Panc1 (cell line): ENCODE measurements around the gene SEPTIN5. TPM values are rescaled to one million over a fixed set of nuclear protein-coding genes. Genes with fewer than 3 reads are reported as not detected.

Experiments used
- ATAC-seq: fragments of 200-7000 bp; cut with Tn5 transposase; 2 replicates; pipeline ENCODE4 v1.9.1; 2020; ENCODE audit warnings: mild to moderate bottlenecking, moderate library complexity
- BruUV-seq: library from RNA; stranded (reverse); fragments of 400-500 nt; replicated peaks from 2 replicates; lab custom pipeline; 2021; lab: Mats Ljungman, UMichigan
- CTCF ChIA-PET: fragments of 300-600 bp; sonication (Branson Sonifier 250); formaldehyde crosslinking; loops from one replicate; lab custom pipeline; 2022; ENCODE audit warnings: antibody characterized with exemption; lab: Charles Lee
- POLR2A ChIA-PET: fragments of 300-600 bp; sonication (Branson Sonifier 250); formaldehyde crosslinking; loops from one replicate; lab custom pipeline; 2022; ENCODE audit warnings: antibody characterized with exemption; lab: Charles Lee
- DNase-seq: peaks from one replicate; pipeline ENCODE4 v3.0.0-alpha.2; 2010; ENCODE audit warnings: low read depth, low spot score
- H3K27ac ChIP-seq: 2 replicates; pipeline ENCODE4 v1.5.1; 2011; ENCODE audit warnings: mild to moderate bottlenecking, low read length, inconsistent platforms
- H3K27me3 ChIP-seq: fragments of 200-500 bp; sonication (Bioruptor generic); 2 replicates; pipeline ENCODE4 v1.6.0; 2014; ENCODE audit warnings: low read length, inconsistent platforms; ENCODE audit not compliant: control insufficient read depth, insufficient read depth
- H3K36me3 ChIP-seq: fragments of 200-500 bp; sonication (Bioruptor generic); 2 replicates; pipeline ENCODE4 v1.5.1; 2014; ENCODE audit warnings: inconsistent platforms, mild to moderate bottlenecking, low read length, moderate library complexity; ENCODE audit not compliant: control insufficient read depth, insufficient read depth
- H3K4me1 ChIP-seq: 2 replicates; pipeline ENCODE4 v1.5.1; 2011; ENCODE audit warnings: inconsistent platforms, mild to moderate bottlenecking, low read length, moderate library complexity; ENCODE audit not compliant: control insufficient read depth, insufficient read depth
- H3K4me3 ChIP-seq, 2 experiments: 2 replicates each; pipeline ENCODE4 v1.5.1; 2011 to 2012; ENCODE audit warnings: low read depth in 2 of 2, low read length in 2 of 2, mild to moderate bottlenecking in 2 of 2, inconsistent platforms in 1 of 2, moderate library complexity in 1 of 2
- H3K9me3 ChIP-seq: fragments of 200-500 bp; sonication (Bioruptor generic); 2 replicates; pipeline ENCODE4 v1.5.1; 2014; ENCODE audit warnings: low read depth, mild to moderate bottlenecking, inconsistent platforms, low read length, moderate library complexity; ENCODE audit not compliant: control insufficient read depth, insufficient read depth
- CTCF ChIP-seq: fragments of 450-650 bp; IDR thresholded peaks from 2 replicates; pipeline ENCODE4 v1.5.1; 2017; ENCODE audit warnings: mild to moderate bottlenecking
- POLR2AphosphoS5 ChIP-seq: IDR thresholded peaks from 2 replicates; pipeline ENCODE4 v1.6.1; 2012; ENCODE audit warnings: mild to moderate bottlenecking, low read depth, low read length, moderate library complexity
- REST ChIP-seq, 2 experiments: IDR thresholded peaks; 2 replicates each; pipeline ENCODE4 v1.6.1; 2011 to 2012; ENCODE audit warnings: low read depth in 2 of 2, control low read depth in 1 of 2, low read length in 1 of 2, mild to moderate bottlenecking in 1 of 2, moderate library complexity in 1 of 2; ENCODE audit not compliant: insufficient read depth in 1 of 2
- SIN3A ChIP-seq: IDR thresholded peaks from 2 replicates; pipeline ENCODE4 v1.6.1; 2012; ENCODE audit warnings: low read depth, mild to moderate bottlenecking, low read length, moderate library complexity, borderline replicate concordance; ENCODE audit not compliant: insufficient read depth
- TCF7L2 ChIP-seq: IDR thresholded peaks from 2 replicates; pipeline ENCODE4 v1.6.1; 2011; ENCODE audit warnings: mild to moderate bottlenecking, low read depth, low read length, inconsistent platforms
- in situ Hi-C: cut with HindIII; loops from 2 replicates; pipeline ENCODE4 v1.10.0; 2016; ENCODE audit warnings: low sequenced_read_pairs, low pct_unique_long_range_greater_than_20kb
- intact Hi-C: fragments of 100-400 bp; cut with micrococcal nuclease; formaldehyde crosslinking; loops from one replicate; pipeline ENCODE4 v1.10.0; 2022; ENCODE audit not compliant: unreplicated experiment
- total RNA-seq: library from RNA; stranded (reverse); gene quantifications from one replicate; pipeline ENCODE4 v1.2.1, GENCODE V29; 2021; ENCODE audit not compliant: unreplicated experiment

The SEPTIN5 gene
- total RNA-seq, 1 experiment from 2014 or later, result 17.2 TPM

GRCh38 chr22:19716041-19716828 lies 1.9 kb downstream of the SEPTIN5 start:
- ChIA-PET CTCF (no interaction called here), POLR2A (interaction anchor here (0.6 kb wide), 1 partner anchor 29 kb away, joined by 6 read pairs; no protein-coding TSS in a partner anchor)
- Histone ChIP-seq H3K27ac (no peak overlapping the region), H3K9me3 (no peaks in the 10 kb centered on the region), H3K36me3 (no peaks in the 10 kb centered on the region), H3K4me3 (no peak overlapping the region), H3K27me3 (no peaks in the 10 kb centered on the region), H3K4me1 (no peaks in the 10 kb centered on the region)
- intact Hi-C loops, result no loop called here
- ATAC-seq (no peak), DNase-seq (no peak)
- BruUV-seq, result no TSS peak
- in situ Hi-C loops, result no loop called here
- TF ChIP-seq CTCF (no peak), TCF7L2 (no peak), REST (IDR thresholded peaks at IDR 0.05; ENCODE audit: insufficient read depth in 1 of 2, low read depth in 2 of 2, low read length in 1 of 2) (no peak), POLR2AphosphoS5 (no peak), SIN3A (no peak)

- H3K4me1 ChIP-seq, result no peaks in the 10 kb centered on the region
- no peak for ATAC-seq
- intact Hi-C loops, result no loop called here
- no peak for TF ChIP-seq POLR2AphosphoS5
- no peak for TF ChIP-seq REST (IDR thresholded peaks at IDR 0.05; ENCODE audit: insufficient read depth in 1 of 2, low read depth in 2 of 2, low read length in 1 of 2)
- no peak for TF ChIP-seq CTCF
- no peak for TF ChIP-seq SIN3A
- no peak for TF ChIP-seq TCF7L2
- BruUV-seq, result no TSS peak
- H3K4me3 ChIP-seq, result no peak overlapping the region
- H3K9me3 ChIP-seq, result no peaks in the 10 kb centered on the region
- no peak overlapping the region for H3K27ac ChIP-seq
- DNase-seq, result no peak
- in situ Hi-C loops, result no loop called here
- no peaks in the 10 kb centered on the region for H3K36me3 ChIP-seq
- ChIA-PET POLR2A (interaction anchor here (0.6 kb wide), 1 partner anchor 30 kb away, joined by 6 read pairs; no protein-coding TSS in a partner anchor), CTCF (no interaction called here)
- H3K27me3 ChIP-seq, result no peaks in the 10 kb centered on the region
Measured at GRCh38 chr22:19716829-19717105, 2.5 kb downstream of the SEPTIN5 start.
